Esophagus squamous epithelium (tissue), 5 donors: Measurements from ENCODE around the gene MRPL53. TPM values are rescaled to one million over a fixed set of nuclear protein-coding genes. Genes with fewer than 3 reads are reported as not detected.

Source experiments
- DNase-seq: peaks from one replicate; lab custom pipeline; 2025; lab: John Stamatoyannopoulos, UW
- H3K27ac ChIP-seq, 4 donors: fragments of 200-600 bp; sonication (generic); one replicate each; pipeline ENCODE4 v1.5.1; 2016 to 2019; ENCODE audit warnings: mild to moderate bottlenecking in 1 of 4
- H3K27me3 ChIP-seq, 4 donors: fragments of 200-600 bp; sonication (generic); 1 replicate in 3 of 4; 2 replicates in 1 of 4; pipeline versions ENCODE4 v1.5.1 to v1.6.0; 2017 to 2021; ENCODE audit warnings: antibody characterized with exemption in 1 of 4
- H3K36me3 ChIP-seq, 3 donors: fragments of 200-600 bp; sonication (generic); one replicate each; pipeline ENCODE4 v1.5.1; 2016 to 2019
- H3K4me1 ChIP-seq, 3 donors: fragments of 200-600 bp; sonication (generic); one replicate each; pipeline ENCODE4 v1.5.1; 2017 to 2019
- H3K4me3 ChIP-seq, 4 donors: fragments of 200-600 bp; sonication (generic); 1 replicate in 3 of 4; 2 replicates in 1 of 4; pipeline ENCODE4 v1.5.1; 2016 to 2019; ENCODE audit warnings: mild to moderate bottlenecking in 2 of 4, moderate library complexity in 1 of 4
- H3K9me3 ChIP-seq, 3 donors: fragments of 200-600 bp; sonication (generic); one replicate each; pipeline ENCODE4 v1.5.1; 2016 to 2019
- POLR2A ChIP-seq, 4 donors: fragments of 450-650 bp; IDR thresholded peaks; one replicate each; pipeline ENCODE4 v1.6.1; 2017; ENCODE audit warnings: antibody characterized with exemption in 4 of 4, mild to moderate bottlenecking in 4 of 4, moderate library complexity in 3 of 4
- WGBS, 2 donors: methylation state at CpG; one replicate each; pipeline ENCODE4 v1.1.5; 2018; 5-methylcytosine and 5-hydroxymethylcytosine counted together
- intact Hi-C: fragments of 100-400 bp; cut with DNase I; formaldehyde crosslinking; loops from one replicate; pipeline ENCODE4 v1.15.0; 2022
- total RNA-seq, 4 donors: library from RNA; depleted of rRNA; stranded (reverse); fragments of >200 nt; gene quantifications; one replicate each; pipeline ENCODE4 v1.1.0, GENCODE V29; 2016
- TF ChIP-seq, protein P1 (sequence below), 6 experiments: fragments of 450-650 bp in 4 of 6; fragments of 200-600 bp in 2 of 6; sonication (generic) in 2 of 6; IDR thresholded peaks; one replicate each; pipeline ENCODE4 v1.5.1; 2016 to 2019; ENCODE audit warnings: antibody characterized with exemption in 6 of 6, mild to moderate bottlenecking in 4 of 6, moderate library complexity in 4 of 6
- donor health status: DM: yes; HTN: yes; CAD: no.

Gene MRPL53
- total RNA-seq, 4 donors from 2014 or later, result 10.7 to 25.2 (median 22.1) TPM

DNA sequence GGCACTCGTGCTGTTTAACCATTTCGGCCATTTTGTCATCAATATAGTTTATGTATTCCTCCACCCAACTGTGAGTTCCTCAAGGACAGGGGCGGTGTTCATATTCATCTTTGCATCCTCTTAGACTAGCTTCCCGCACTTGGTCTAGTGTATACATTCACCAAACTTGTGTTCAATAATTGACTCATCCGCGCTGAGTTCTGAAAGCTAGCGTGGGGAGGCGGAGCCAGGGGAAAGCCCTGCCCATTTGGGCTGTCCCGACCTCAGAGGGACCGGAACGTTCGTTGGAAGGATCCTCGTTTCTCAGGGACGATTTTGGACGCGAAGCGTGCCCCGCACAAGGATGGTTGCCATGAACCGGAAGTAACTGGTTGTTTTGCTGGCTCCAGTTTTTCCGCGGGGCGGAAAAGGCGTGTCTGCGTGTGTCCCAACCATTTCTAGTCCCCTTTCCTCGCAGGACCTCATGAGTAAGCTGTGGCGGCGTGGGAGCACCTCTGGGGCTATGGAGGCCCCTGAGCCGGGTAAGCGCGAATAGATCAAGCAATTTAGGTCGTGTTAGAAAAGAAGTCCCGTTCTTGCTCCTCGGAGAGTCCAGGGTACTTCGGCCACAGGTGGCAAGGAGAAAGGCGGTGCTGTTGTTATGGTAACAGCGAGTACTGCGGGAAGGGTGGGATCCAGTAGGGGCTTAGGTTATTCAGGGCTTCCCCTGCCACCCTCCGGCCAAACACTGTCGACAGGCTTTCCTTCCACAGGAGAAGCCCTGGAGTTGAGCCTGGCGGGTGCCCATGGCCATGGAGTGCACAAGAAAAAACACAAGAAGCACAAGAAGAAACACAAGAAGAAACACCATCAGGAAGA is 17.6 kb downstream of the MRPL53 start, which contains the start of gene INO80B:
INO80B (plus strand) TSS at position 434 of the 858 bp plus-strand sequence; CDS start at position 464, 30 bp downstream.
- Histone ChIP-seq H3K27ac (peak within 1 kb of the TSS; percentile 64 to 89 (median 78)), H3K36me3 (no peaks in the 10 kb centered on the region), H3K4me1 (peaks cover 32 to 46% (median 32%) of the 10 kb centered on the region in 3 donors), H3K4me3 (peak within 1 kb of the TSS; percentile 43 to 87 (median 68)), H3K9me3 (no peaks in the 10 kb centered on the region), H3K27me3 (no peaks in the 10 kb centered on the region)
- intact Hi-C loops, result no loop called here
- 0 to 2% methylated on average over 15 to 29 of the region's 40 CpGs for WGBS, 2 donors
- peak; percentile 79 for DNase-seq
- TF ChIP-seq, protein P1, sequence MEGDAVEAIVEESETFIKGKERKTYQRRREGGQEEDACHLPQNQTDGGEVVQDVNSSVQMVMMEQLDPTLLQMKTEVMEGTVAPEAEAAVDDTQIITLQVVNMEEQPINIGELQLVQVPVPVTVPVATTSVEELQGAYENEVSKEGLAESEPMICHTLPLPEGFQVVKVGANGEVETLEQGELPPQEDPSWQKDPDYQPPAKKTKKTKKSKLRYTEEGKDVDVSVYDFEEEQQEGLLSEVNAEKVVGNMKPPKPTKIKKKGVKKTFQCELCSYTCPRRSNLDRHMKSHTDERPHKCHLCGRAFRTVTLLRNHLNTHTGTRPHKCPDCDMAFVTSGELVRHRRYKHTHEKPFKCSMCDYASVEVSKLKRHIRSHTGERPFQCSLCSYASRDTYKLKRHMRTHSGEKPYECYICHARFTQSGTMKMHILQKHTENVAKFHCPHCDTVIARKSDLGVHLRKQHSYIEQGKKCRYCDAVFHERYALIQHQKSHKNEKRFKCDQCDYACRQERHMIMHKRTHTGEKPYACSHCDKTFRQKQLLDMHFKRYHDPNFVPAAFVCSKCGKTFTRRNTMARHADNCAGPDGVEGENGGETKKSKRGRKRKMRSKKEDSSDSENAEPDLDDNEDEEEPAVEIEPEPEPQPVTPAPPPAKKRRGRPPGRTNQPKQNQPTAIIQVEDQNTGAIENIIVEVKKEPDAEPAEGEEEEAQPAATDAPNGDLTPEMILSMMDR (IDR thresholded peaks at IDR 0.05), result peak in 1 of 6 experiments; percentile 3
- peak in 2 of 4 donors; percentile 12 to 18 for TF ChIP-seq POLR2A (IDR thresholded peaks at IDR 0.05)

DNA sequence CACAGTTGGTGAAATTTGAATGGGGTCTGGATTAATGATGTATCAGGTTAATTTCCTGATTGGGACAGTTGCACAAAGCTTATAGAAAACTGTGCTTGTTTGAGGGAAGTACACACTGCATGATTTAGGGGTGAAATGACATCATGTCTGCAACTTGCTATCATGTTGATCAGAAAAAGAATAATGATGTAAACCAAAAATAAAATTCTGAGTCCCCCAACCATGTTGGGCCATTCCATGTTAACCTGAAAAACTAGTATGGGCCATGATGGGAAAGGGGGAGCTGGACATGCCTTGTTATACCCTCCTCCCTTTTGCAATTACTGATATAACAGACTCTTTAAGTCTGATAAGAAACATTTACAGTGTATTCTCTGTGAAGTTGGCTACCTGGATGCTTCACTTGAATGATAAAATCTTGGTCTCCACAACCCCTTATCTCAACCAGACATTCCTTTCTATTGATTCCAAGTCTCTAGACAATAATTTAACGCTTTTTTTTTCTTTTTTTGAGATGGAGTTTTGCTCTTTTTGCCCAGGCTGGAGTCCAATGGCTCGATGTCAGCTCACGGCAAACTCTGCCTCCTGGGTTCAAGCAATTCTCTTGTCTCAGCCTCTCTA is 21.8 kb downstream of the MRPL53 start:
- Histone ChIP-seq H3K9me3 (no peaks in the 10 kb centered on the region), H3K4me3 (no peak overlapping the region), H3K27me3 (no peaks in the 10 kb centered on the region), H3K4me1 (peaks cover 5 to 12% (median 5%) of the 10 kb centered on the region in 3 donors), H3K36me3 (no peaks in the 10 kb centered on the region), H3K27ac (no peak overlapping the region)
- 84 to 93% methylated on average over 3 of the region's 3 CpGs for WGBS, 2 donors
- no peak for TF ChIP-seq POLR2A (IDR thresholded peaks at IDR 0.05)
- TF ChIP-seq, protein P1 (IDR thresholded peaks at IDR 0.05), result no peak
- DNase-seq, result no peak
- intact Hi-C loops, result no loop called here

DNA sequence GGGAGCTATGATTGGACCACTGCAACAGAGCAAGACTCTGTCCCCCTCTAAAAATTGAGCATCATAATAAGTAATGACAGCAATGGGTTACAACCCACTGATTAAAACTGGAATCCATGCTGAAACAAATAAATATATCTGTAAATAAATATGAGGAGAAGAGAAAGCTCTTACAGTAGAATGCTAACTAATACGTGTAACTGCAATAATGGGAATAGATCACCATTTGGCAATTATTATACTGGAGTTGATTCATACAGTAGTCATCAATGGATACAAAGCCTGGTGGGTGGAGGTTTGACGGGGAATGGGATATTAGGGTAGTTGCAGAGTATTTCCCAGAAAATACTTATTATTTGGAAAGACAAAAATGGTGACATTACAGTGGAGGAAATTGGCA is 23.7 kb downstream of the MRPL53 start:
- no peak for DNase-seq
- no peak overlapping the region for H3K27ac ChIP-seq
- H3K36me3 ChIP-seq, result no peaks in the 10 kb centered on the region
- no peak overlapping the region for H3K4me3 ChIP-seq
- H3K4me1 ChIP-seq, result peaks cover 0 to 5% (median 2%) of the 10 kb centered on the region in 3 donors
- no peaks in the 10 kb centered on the region for H3K9me3 ChIP-seq
- intact Hi-C loops, result no loop called here
- no peaks in the 10 kb centered on the region for H3K27me3 ChIP-seq
- WGBS, 2 donors, result 31 to 46% methylated on average over 2 of the region's 2 CpGs
- TF ChIP-seq POLR2A (IDR thresholded peaks at IDR 0.05), result no peak
- TF ChIP-seq, protein P1 (IDR thresholded peaks at IDR 0.05), result no peak

DNA sequence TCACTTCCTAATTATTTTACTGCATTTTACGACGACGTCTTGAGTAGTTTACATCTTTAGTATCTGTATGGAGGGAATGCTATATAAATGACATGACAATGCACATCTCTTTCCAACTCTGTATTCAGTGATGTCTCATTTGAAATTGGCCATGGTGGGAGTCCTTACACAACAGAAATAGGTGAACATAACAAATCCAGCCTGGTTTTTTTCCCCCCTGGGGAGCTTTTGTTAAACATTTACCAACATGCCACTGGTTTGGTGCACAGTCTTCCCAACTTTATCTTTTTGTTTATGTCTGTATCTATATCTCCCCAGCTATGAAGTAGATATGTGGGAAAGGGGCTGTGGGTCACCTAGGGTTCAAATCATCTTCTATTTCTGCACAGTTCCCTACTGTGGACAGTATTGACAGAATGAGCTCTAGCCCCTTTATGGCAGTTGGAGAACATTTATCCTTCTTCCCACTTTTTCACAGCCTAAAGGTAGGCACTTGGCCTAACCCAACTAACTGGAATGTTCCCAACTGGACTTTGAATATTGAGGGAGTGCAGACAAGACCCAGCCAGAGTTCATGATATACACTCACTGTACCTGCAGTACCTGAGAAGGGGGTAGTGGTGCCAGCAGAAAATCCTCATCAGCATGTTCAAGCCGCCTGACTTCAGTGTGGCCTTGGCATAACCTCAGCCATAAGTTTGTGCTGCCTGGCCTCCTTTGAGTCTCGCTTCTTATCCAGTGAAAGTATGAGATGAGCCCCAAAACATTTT is 25.1 kb downstream of the MRPL53 start:
- Histone ChIP-seq H3K36me3 (no peaks in the 10 kb centered on the region), H3K27me3 (peaks cover 0 to 5% (median 0%) of the 10 kb centered on the region in 4 donors), H3K27ac (no peak overlapping the region), H3K4me1 (peaks cover 0 to 8% (median 3%) of the 10 kb centered on the region in 3 donors), H3K4me3 (no peak overlapping the region), H3K9me3 (no peaks in the 10 kb centered on the region)
- no peak for DNase-seq
- TF ChIP-seq, protein P1 (IDR thresholded peaks at IDR 0.05), result no peak
- no peak for TF ChIP-seq POLR2A (IDR thresholded peaks at IDR 0.05)
- intact Hi-C loops, result no loop called here
- WGBS, 2 donors, result 87 to 90% methylated on average over 4 to 5 of the region's 5 CpGs
